Occipital lobe (tissue), 2 donors: Measurements from ENCODE around the gene ASCL5. TPM values are rescaled to one million over a fixed set of nuclear protein-coding genes. Genes with fewer than 3 reads are reported as not detected.

Experiments used
- DNase-seq: peaks from one replicate; lab custom pipeline; 2025; lab: John Stamatoyannopoulos, UW
- total RNA-seq: library from RNA; depleted of rRNA; stranded (reverse); fragments of >200 nt; gene quantifications from one replicate; pipeline ENCODE4 v1.2.3, GENCODE V29; 2014

The ASCL5 gene
- total RNA-seq, 1 donor from 2014 or later: 0.16 TPM

DNA sequence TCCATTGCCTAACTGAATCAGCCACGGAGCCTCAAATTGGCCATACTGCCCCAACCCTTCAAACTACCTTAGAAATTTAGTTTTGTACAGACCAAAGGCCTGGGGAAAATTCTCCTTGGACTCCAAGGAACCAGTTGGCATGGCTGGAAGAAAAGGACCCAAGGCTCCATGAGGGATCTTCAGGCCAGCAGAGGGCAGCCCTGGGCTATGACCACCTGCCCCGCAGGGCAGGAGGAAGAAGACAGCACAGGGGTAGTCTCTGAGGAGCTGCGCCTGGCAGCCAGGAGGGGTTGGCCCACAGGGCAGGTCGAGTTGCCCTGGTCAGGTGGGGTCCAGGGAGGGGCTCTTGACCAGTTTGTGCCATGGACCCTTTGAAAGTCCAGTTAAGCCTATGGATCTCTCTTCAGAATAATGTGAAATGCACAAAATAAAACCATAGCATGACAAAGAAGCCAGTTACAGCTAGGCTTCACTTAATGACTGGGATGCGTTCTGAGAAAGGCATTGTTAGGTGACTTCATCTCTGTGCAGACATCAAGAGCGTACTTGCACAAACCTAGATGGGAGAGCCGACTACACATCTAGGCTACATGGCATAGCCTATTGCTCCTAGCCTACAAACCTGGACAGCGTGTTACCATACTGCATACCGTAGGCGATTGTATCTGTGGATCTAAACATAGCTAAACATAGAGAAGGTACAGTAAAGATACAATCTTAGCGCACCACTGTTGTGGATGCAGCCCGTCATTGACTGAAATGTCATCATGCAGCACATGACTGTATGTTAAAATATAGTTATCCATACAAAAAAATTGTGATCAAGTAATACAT, 40.9 kb downstream of the ASCL5 start:
- no peak for DNase-seq

DNA sequence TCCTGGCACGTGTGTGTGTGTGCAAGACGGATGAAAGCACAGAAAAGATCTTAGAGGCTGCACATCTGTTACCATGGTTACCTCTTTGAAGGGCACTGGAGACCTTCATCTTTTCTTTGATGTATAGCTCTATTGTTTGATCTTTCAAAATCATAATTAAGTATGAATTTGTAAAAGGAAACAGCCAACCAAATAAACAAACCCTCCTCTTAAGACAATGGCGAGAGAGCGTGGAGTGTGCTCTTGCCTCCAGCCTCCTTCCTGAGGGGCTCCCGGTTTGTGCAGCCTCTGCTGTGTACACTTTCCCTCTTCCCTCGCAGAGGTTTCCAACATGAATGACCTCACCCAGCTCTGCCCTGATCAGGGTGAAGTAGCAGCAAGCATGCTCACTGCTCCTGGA, 42.7 kb downstream of the ASCL5 start:
- no peak for DNase-seq

DNA sequence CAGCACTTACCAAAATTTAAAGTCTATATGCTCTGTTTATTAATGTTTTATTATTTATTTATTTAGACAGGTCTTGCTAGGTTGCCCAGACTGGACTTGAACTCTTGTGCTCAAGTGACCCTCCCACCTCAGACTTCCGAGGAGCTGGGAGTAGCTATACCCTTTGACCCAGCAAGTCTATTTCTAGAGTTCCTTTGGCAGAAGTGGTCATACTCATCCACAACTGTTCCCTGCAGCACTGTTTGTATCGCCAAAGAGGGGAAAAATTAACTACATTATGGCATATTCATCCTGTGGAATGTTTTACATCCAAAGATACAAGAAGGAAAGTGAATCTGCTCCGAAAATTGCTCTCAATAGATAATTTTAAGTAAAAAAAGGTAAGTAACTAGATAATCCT, 43.2 kb downstream of the ASCL5 start:
- DNase-seq: no peak

DNA sequence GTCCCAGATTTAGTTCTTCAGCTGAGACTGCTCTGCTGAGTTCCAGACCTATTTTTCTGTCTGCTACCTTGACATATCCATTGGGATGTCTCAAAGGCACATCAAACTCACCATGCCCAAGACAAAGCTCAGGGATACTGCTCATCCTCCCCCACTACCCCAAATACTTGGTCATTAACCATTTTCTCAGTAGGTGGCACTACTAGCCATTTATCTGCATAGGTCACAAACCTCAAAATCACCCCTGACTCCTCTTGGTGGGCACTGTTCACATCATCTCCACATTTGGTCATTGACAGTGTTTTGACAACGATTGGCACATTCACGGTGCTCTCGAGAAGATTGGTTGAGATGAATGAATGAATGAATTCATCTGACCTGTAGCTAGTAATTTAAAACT, 46.8 kb downstream of the ASCL5 start:
- no peak for DNase-seq

DNA sequence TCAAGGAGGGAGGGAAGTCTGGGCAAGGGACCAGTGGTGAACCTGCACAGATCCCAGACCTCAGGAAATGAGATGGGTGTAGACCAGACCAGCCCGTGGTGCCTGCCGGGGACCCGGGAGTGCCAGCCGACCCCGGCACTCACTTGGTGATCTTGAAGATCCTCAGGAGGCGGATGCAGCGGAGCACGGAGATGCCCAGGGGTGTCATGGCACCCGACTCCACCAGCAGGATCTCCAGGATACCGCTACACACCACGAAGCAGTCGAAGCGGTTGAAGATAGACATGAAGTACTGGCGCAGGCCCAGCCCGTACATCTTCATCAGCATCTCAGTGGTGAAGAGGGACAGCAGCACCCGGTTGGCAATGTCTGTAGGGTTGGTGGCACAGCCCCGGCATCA, 49.2 kb downstream of the ASCL5 start:
- no peak for DNase-seq

DNA sequence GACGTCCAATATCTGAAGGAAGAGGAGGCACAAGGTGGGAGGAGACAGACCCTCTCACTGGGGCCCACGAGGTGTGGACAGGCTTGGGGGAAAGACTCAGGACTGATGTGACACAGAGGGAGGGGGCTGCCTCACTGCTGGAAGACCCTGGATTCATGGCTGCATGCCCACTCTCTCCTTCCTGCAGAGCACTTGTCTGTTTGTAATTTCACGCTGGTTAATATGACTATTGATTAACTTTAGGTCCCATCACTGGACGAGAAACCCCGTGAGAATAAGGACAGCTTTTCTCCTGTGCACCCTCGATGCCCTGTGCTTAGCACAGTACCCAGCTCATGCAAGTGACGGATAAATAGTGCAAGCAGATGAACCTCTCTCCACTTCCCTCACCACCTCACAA, 49.9 kb downstream of the ASCL5 start:
- no peak for DNase-seq

DNA sequence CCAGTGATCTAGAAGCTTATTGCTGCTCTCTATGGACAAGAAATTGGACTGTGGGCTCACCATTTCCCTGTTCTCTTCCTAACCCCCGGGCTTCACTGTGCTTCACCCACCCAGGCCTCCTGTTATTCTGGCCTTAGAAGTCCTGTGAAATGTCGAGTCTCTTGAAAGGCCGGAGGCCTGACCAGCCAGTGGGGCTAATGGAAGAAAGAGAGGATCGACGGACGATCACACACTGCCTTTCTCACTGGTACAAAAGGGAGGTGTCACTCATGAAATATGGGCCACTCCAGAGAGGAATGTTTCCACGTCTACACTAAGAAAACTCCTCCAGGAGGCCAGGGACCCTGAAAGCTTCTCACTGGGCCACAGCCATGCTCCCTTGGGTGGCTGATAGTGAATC, 50.9 kb downstream of the ASCL5 start:
- DNase-seq: no peak

DNA sequence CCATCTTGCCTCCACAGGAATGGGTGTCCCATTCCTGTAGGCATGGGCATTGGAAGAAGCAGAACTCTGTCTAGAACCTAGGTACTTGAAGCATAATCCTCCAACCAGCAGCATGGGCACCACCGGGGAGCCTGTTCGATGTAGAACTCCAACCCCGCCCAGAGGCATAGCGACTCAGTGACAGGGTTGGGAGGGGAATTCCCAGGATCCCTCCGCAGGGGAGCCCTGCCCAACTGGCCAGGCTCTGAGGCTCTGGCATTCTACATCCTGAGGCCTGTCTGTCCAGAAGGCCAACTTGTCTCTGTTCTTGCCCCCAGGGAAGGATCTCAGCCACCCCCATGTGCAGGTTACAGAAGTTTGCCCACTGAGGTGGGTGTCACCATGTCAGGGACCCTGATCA, 53.0 kb downstream of the ASCL5 start:
- DNase-seq: no peak

DNA sequence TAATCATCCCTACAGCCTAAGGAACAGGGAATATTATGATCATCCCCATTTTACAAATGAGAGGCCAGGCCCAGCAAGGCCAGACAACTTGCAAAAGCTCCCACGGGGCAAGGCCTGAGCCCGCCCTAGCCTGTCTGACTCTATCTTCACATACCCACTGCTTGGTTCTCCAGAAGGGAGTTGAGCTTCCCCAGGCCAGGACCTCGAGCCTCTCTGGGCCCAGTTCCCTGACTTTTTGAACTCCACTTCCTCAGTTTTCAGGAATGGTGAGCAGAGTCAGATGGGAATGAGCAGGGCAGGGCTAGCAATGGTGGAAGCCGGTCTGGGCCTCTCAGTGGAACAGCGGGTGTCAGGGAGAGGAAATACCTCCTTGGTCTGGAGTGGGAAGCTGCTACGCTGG, 54.1 kb downstream of the ASCL5 start:
- DNase-seq: no peak

DNA sequence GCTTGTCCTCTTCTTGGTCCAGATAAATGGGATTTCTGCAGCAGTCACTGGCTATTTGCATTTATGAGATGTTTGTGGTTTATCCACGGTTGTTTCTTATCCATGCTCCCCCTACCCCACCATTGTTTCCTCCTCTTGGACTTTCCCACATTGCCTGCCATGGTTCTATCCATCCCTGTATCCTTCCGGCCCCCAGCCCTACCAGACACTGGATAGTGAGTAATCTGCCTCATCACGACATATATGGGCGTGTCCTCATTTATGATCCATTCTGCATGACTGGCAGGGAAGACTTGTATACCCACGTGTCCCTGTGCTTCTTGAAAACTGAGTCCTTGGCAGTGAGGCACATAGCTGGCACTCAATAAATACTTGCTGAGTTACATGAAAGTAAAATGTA, 54.8 kb downstream of the ASCL5 start:
- DNase-seq: no peak

DNA sequence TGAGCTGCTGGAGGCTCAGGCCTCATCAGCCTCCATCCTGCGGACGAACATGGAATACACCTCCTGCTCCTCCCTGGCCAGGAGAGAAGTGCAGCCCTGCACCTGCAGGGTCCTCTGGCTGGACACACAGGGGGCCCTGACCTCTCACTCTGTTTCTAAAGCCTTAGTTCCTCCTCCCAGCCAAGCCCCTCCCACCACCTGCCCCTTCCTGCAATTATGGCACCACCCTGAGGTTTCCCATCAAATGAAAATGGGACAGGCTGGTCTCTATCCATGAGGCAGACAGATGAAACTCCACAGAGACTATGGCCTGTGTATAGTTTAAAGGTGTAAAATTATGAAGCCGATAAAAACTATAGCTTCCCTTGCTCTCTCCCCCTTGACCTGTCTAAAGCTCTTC, 57.3 kb downstream of the ASCL5 start:
- DNase-seq: no peak

DNA sequence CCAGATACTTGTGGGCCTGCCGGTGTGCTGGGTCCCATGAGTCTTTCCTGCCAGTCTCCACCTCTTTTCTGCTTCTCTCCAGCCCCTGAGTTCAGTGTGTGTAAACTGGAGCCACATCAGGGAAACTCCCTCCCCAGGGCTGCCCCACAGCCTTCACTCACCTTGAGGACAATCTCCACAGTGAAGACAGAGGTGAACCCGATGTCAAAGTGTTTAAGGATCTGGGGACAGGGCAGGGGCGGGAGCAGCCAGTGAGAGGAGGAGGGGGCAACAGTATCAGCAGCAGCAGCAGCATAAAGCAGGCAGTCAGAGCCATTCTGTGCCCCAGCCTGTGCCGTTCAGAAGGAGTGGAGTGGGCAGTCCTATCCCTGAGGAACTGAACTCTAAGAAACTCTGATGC, 58.0 kb downstream of the ASCL5 start:
- no peak for DNase-seq

DNA sequence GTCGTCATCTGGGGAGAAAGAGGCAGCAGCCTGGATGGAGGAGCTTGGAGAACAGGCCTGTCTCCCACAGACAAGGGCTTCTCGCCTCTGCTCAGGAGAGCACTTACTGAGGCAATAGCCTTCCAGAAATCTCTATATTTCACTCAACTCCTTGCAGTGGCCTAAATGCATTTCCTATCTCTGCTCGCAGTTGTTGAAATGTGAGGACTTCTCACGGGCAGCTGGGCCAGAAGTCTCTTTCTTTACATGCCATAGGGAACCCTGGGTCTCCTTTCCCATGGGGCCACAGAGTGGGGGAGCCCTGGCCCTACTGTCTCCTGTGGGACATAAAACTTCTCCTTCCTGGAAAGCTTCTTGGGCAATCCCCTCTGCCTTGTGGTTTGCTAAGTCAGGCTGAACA, 60.0 kb downstream of the ASCL5 start:
- DNase-seq: no peak

DNA sequence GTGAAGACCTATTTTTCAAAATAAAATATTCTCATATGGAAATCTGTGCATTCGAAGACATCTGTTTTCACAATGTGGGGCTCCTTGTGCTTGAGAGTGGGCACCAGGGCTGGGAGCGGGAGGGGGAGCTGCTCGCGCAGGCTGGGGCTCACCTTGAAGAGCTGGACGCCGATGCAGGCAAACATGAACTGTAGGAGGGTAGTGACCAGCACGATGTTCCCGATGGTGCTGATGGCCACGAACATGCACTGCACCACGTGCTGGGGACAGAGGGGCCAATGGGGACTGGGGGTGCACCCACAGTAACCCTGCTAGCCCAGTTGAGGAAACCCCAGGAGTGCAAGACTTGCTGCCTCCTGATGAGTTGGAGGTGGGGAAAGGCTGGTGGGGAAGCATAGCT, 61.3 kb downstream of the ASCL5 start:
- no peak for DNase-seq

DNA sequence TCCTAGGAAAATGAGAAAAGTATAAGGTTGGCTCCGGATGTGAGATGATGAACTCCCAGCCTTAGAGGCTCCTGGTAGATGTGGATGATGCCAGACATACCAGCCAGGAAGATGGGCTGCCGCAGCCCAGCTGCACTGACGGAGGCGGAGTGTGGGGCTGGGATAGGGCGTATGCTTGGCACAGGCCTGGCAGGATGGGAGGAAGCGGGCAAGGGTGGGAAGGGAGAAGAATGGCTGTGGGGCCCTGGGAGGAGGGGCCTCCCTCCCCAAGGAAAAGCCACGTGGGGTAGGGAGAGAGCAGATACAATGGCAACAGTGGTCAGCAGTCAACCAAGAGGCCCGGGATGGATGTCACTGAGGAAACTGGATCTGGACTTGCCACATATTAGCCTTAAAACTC, 62.2 kb downstream of the ASCL5 start:
- no peak for DNase-seq

Other genes with a start within 250 kb of the ASCL5 start
- 1.4 TPM for gene INAVA, start 232.3 kb downstream of the ASCL5 start, total RNA-seq
- gene KIF21B, start 103.5 kb downstream of the ASCL5 start, total RNA-seq: 165 TPM
- gene CACNA1S, start 14.8 kb downstream of the ASCL5 start, total RNA-seq: under 0.01 TPM
- gene TMEM9, start 27.3 kb upstream of the ASCL5 start, total RNA-seq: 54.4 TPM
- gene IGFN1, start 63.6 kb upstream of the ASCL5 start, total RNA-seq: not detected
- gene PKP1, start 156.3 kb upstream of the ASCL5 start, total RNA-seq: 0.16 TPM